Choroid plexus epithelial cell (primary cell): ENCODE data around the gene DUSP11.

Source experiments
- DNase-seq: peaks from one replicate; pipeline ENCODE4 v3.0.0-alpha.2; 2010; ENCODE audit warnings: low read depth
- H3K4me3 ChIP-seq: 2 replicates; pipeline ENCODE4 v1.5.1; 2011; ENCODE audit warnings: low read depth, mild to moderate bottlenecking, control low read depth, low read length, moderate library complexity
- CTCF ChIP-seq: conservative IDR thresholded peaks from 2 replicates; pipeline ENCODE4 v1.5.1; 2011; ENCODE audit warnings: low read depth, mild to moderate bottlenecking, control low read depth, inconsistent platforms, low read length, moderate library complexity

Gene DUSP11

DNA sequence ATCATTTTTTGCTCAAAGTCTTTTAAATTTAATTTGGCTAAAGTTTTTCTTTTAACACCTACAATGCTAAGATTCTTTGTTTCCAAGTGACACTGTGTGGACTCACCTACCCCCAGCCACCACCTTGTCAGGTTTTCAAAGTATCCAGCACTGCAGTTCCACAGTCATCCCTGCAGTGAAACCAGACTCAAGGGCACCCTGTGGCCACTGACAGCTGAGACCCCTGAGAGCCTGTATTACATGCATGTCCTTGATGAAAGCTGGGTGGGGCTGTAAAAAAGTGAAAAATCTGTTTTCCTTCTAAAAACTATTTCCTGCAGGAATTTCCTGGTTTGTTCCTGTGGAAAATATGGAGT is 62.7 kb downstream of the DUSP11 start:
- TF ChIP-seq CTCF, result no peak
- DNase-seq, result no peak
- H3K4me3 ChIP-seq, result no peak overlapping the region

GRCh38 chr2:73716543-73717250 is 63.2 kb downstream of the DUSP11 start:
- TF ChIP-seq CTCF, result no peak
- DNase-seq, result peak; percentile 38
- H3K4me3 ChIP-seq, result no peak overlapping the region

DNA sequence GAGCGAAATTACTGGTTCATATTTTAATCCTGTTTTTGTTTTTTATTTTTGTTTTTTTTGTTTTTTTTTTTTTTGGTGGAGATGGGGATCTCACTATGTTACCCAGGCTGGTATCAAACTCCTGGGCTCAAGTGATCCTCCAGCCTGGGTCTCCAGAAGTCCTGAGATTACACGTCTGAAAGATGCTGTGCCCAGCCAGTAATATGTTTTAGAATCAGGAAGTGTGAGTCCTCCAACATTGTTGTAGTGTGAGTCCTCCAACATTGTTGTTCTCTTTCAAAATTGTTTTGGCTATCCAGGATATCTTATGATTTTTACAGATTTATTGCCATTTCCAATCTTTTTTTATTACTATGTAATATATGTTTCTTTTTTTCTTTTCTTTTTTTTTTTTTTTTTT is 65.8 kb downstream of the DUSP11 start:
- no peak overlapping the region for H3K4me3 ChIP-seq
- no peak for TF ChIP-seq CTCF
- DNase-seq, result no peak
